ENCODE data around the gene TIMM44.

The TIMM44 gene

DNA sequence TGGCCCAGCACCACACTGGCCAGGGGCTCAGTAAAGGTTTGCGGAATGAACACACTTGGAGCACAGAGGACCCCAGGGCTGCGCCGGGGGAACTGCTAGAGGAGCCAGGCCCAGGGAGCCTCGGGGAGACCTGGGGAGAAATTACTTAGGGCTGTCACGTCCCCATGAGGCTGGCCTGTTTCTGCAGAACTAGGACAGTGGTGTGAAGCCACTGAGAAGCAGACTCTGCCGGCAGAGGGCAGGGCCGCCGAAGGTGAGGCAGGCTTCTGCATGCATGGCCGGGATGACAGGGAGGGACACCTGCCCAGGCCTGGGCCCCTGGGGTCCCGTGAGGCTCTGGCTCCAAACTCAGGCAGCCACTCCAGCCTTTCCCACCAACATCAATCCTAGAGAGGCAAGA lies 35.5 kb upstream of the TIMM44 start:
- TF ChIP-seq, protein P1, sequence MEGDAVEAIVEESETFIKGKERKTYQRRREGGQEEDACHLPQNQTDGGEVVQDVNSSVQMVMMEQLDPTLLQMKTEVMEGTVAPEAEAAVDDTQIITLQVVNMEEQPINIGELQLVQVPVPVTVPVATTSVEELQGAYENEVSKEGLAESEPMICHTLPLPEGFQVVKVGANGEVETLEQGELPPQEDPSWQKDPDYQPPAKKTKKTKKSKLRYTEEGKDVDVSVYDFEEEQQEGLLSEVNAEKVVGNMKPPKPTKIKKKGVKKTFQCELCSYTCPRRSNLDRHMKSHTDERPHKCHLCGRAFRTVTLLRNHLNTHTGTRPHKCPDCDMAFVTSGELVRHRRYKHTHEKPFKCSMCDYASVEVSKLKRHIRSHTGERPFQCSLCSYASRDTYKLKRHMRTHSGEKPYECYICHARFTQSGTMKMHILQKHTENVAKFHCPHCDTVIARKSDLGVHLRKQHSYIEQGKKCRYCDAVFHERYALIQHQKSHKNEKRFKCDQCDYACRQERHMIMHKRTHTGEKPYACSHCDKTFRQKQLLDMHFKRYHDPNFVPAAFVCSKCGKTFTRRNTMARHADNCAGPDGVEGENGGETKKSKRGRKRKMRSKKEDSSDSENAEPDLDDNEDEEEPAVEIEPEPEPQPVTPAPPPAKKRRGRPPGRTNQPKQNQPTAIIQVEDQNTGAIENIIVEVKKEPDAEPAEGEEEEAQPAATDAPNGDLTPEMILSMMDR (IDR thresholded peaks at IDR 0.05; ENCODE audit: low read depth, low read length): no peak
- Histone ChIP-seq H3K36me3 (peaks cover 89% of the 10 kb centered on the region), H3K27me3 (ENCODE audit: insufficient read depth, low read depth, severe bottlenecking) (no peaks in the 10 kb centered on the region), H3K9me3 (ENCODE audit: severe bottlenecking) (no peaks in the 10 kb centered on the region), H3K27ac (no peak overlapping the region), H3K4me3 (ENCODE audit: low read depth, low read length) (no peak overlapping the region)
- no peak for DNase-seq

DNA sequence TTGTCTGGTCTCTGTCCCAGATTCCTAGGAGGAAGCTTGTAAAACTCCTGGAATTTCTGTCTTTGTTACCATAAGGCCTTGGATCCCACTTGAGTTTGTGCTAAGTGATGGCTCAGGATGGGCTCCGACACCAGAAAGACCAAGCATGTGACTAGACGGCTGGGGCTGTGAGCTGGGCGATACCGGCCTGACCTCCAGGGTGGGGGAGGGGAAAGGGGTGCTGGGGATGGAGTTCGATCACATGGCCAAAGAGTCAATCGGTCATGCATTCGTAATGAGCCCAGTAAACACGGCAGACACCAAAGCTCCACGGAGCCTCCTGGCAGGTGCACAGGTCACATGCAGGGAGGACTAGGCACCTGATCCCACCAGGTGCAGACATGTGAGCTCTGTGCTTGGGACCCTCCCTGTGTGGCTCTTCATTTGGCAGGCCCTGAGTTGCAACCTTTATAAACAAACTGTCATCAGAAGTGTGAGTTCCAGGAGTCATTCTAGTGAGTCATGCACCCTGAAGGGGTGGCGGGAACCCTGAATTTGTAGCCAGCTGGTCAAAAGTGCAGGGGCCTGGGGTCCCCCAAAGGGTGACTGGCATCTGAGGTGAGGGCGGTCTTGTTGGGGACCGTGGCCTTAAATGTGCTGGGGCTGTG lies 34.8 kb upstream of the TIMM44 start:
- Histone ChIP-seq H3K36me3 (peaks cover 89% of the 10 kb centered on the region), H3K9me3 (ENCODE audit: severe bottlenecking) (no peaks in the 10 kb centered on the region), H3K27me3 (ENCODE audit: insufficient read depth, low read depth, severe bottlenecking) (no peaks in the 10 kb centered on the region), H3K27ac (no peak overlapping the region), H3K4me3 (ENCODE audit: low read depth, low read length) (no peak overlapping the region)
- TF ChIP-seq, protein P1 (IDR thresholded peaks at IDR 0.05; ENCODE audit: low read depth, low read length): no peak
- no peak for DNase-seq

DNA sequence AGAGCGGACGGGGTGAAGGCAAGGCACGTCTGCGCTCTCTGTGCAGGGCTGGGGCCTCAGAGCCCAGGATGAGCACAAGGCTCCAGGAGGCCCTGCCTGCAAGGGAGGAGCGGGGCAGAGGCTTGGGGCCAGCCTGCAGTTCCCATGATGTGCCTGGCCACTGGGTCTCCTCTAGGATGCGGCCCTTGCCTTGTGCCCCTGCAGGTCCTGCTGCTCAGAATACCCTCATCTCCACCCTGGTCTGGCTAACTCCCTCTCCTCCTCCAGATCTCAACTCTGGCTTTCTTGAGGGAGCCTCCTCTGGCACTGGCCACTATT lies 34.2 kb upstream of the TIMM44 start:
- H3K9me3 ChIP-seq (ENCODE audit: severe bottlenecking): no peaks in the 10 kb centered on the region
- TF ChIP-seq, protein P1 (IDR thresholded peaks at IDR 0.05; ENCODE audit: low read depth, low read length): no peak
- peaks cover 89% of the 10 kb centered on the region for H3K36me3 ChIP-seq
- no peaks in the 10 kb centered on the region for H3K27me3 ChIP-seq (ENCODE audit: insufficient read depth, low read depth, severe bottlenecking)
- DNase-seq: no peak
- no peak overlapping the region for H3K4me3 ChIP-seq (ENCODE audit: low read depth, low read length)
- no peak overlapping the region for H3K27ac ChIP-seq

DNA sequence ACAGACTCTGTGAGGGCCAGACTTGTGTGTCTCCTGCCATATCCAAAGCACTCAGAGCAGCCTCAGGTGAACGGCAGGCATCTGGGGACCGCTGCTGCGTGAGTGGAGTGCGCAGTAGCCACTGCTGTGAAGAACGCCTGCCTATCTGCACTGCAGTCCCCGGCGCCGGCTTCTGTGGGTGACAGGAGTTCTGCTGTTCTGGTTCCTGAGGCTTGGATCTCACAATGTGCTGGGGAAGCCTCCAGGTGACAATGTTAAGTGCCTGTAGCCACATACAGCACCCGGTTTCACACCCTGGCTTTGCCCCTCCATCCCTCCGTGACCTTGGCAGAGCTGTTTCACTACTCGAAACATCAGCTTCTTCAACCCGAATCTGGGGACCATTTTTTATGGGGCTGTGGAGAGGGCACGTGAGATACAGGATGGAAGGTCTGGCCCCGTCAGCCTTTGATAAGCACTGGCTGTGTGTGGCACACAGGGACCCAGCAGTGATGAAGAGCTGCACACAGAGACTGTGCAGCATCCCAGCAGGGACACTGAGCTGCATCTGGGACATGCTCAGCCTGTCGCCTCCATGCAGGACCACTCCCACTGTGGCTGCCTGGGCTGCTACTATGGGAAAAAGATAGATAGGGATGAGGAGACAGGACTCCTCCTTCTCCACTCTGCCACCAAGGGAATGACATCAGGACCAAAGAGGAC lies 33.7 kb upstream of the TIMM44 start:
- H3K27me3 ChIP-seq (ENCODE audit: insufficient read depth, low read depth, severe bottlenecking): no peaks in the 10 kb centered on the region
- TF ChIP-seq, protein P1 (IDR thresholded peaks at IDR 0.05; ENCODE audit: low read depth, low read length): no peak
- peaks cover 86% of the 10 kb centered on the region for H3K36me3 ChIP-seq
- H3K4me3 ChIP-seq (ENCODE audit: low read depth, low read length): no peak overlapping the region
- no peak for DNase-seq
- H3K27ac ChIP-seq: no peak overlapping the region
- H3K9me3 ChIP-seq (ENCODE audit: severe bottlenecking): no peaks in the 10 kb centered on the region

DNA sequence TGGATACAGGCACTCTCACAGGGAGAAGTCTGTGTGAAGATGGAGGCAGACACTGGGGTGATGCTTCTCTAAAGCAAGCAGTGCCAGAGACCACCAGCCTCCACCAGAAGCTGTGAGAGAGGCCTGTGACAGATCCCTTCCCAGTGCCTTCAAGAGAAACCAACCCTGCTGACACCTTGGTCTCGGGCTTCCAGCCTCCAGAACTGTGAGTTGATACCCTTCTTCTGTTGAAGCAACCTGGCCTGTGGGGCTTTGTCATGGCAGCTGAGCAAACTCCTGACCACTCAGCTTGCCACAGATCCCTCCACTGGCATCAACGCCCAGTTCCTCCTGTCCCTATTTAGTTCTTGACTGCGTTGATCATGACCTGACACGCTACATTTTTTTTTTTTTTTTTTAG lies 33.0 kb upstream of the TIMM44 start:
- TF ChIP-seq, protein P1 (IDR thresholded peaks at IDR 0.05; ENCODE audit: low read depth, low read length): no peak
- Histone ChIP-seq H3K36me3 (peaks cover 86% of the 10 kb centered on the region), H3K27ac (no peak overlapping the region)

DNA sequence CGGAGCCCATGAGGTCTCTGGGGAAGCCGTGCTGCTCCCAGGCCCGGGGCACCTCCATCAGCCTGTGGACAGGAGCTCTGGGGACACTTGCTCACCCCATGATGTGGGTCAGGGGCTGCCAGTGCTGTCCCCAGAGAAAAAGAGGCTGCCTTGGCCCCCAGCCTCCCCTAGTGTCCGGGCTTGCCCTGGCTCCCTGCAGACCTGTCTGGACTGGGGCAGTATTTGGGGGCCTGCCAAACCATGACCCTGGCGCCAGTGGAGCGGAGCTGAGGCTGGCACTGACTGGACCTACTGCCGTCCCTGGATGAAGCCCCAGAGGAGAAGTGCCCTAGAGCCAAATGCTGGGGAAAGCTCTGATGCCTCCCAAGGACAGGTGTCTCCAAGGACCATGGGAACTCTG lies 31.6 kb upstream of the TIMM44 start:
- TF ChIP-seq, protein P1 (IDR thresholded peaks at IDR 0.05; ENCODE audit: low read depth, low read length): no peak
- DNase-seq: no peak
- no peaks in the 10 kb centered on the region for H3K27me3 ChIP-seq (ENCODE audit: insufficient read depth, low read depth, severe bottlenecking)
- H3K27ac ChIP-seq: no peak overlapping the region
- peaks cover 86% of the 10 kb centered on the region for H3K36me3 ChIP-seq
- H3K9me3 ChIP-seq (ENCODE audit: severe bottlenecking): no peaks in the 10 kb centered on the region
- no peak overlapping the region for H3K4me3 ChIP-seq (ENCODE audit: low read depth, low read length)

More for the DNA sequence above, 33.0 kb upstream of the TIMM44 start:
- Histone ChIP-seq H3K4me3 (ENCODE audit: low read depth, low read length) (no peak overlapping the region), H3K9me3 (ENCODE audit: severe bottlenecking) (no peaks in the 10 kb centered on the region), H3K27me3 (ENCODE audit: insufficient read depth, low read depth, severe bottlenecking) (no peaks in the 10 kb centered on the region)
- no peak for DNase-seq
